Effector memory CD4-positive, alpha-beta T cell (primary cell): Measurements from ENCODE around the gene PRDM4.

Experiments
- DNase-seq, 3 donors: peaks; one replicate each; pipeline ENCODE4 v3.0.0-alpha.2; 2020
- H3K27ac ChIP-seq: 2 replicates; pipeline ENCODE4 v1.7.0; 2013; ENCODE audit warnings: mild to moderate bottlenecking, low read length, moderate library complexity; ENCODE audit not compliant: insufficient read depth, poor library complexity, severe bottlenecking
- H3K27me3 ChIP-seq: replicated peaks from 2 replicates; pipeline ENCODE4 v1.7.0; 2013; ENCODE audit warnings: mild to moderate bottlenecking, low read length; ENCODE audit not compliant: insufficient read depth, control insufficient read depth, poor library complexity, severe bottlenecking
- H3K36me3 ChIP-seq: 2 replicates; pipeline ENCODE4 v1.7.0; 2013; ENCODE audit warnings: mild to moderate bottlenecking, low read length, moderate library complexity; ENCODE audit not compliant: control insufficient read depth, insufficient read depth
- H3K4me1 ChIP-seq: 2 replicates; pipeline ENCODE4 v1.7.0; 2013; ENCODE audit warnings: low read length, mild to moderate bottlenecking; ENCODE audit not compliant: control insufficient read depth, insufficient read depth, poor library complexity, severe bottlenecking
- H3K4me3 ChIP-seq: 2 replicates; pipeline ENCODE4 v1.7.0; 2013; ENCODE audit warnings: low read length, low read depth, mild to moderate bottlenecking; ENCODE audit not compliant: insufficient read depth, poor library complexity, severe bottlenecking
- H3K9me3 ChIP-seq: 2 replicates; pipeline ENCODE4 v1.7.0; 2013; ENCODE audit warnings: mild to moderate bottlenecking, low read length, moderate library complexity; ENCODE audit not compliant: control insufficient read depth

Gene PRDM4

DNA sequence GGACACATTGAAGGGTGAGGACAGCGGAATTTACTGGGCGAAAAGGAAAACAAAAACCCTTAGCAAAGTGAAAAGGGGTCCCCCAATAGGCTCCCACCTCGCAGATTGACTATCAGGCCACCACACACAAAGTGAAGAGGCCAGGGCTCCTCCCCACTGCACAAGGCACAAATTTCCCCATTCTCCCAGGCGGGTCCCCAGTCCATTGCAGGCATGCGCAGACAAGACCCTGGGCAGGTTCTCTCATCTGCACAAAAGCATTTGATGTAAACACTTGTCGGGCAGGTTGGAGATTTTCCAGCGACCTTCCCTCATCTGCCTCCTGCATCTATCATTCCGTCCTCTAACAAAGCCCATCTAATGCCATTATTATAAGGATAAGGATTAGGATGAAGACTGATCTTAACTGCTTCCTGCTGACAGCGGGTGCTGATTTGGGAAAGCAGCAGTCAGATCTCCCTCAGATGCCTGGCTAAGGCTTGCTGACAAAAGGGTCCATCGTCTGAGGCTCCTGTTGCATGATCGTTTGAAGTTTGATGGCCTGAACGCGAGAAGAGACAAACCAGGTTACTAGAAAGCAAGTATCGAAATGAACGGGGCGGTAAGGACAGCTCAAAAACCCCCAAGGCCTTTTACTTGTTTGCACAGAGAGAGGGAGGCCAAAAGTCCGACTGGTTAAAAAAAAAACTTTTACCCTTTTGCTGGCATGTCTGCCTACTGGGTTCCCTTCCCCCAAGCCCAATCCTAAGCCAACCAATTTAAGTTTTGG is 27.9 kb upstream of the PRDM4 start:
- Histone ChIP-seq H3K36me3 (no peaks in the 10 kb centered on the region), H3K4me1 (no peaks in the 10 kb centered on the region), H3K4me3 (no peak overlapping the region), H3K27ac (no peak overlapping the region), H3K9me3 (no peaks in the 10 kb centered on the region), H3K27me3 (no peaks in the 10 kb centered on the region)
- no peak for DNase-seq

- no peaks in the 10 kb centered on the region for H3K27me3 ChIP-seq
- no peaks in the 10 kb centered on the region for H3K4me1 ChIP-seq
- H3K9me3 ChIP-seq: no peaks in the 10 kb centered on the region
- no peak overlapping the region for H3K4me3 ChIP-seq
- H3K27ac ChIP-seq: no peak overlapping the region
- no peak for DNase-seq
- no peaks in the 10 kb centered on the region for H3K36me3 ChIP-seq
Observed at GRCh38 chr12:107788281-107788680, 27.3 kb upstream of the PRDM4 start.

- no peaks in the 10 kb centered on the region for H3K27me3 ChIP-seq
- H3K27ac ChIP-seq: no peak overlapping the region
- no peaks in the 10 kb centered on the region for H3K4me1 ChIP-seq
- H3K4me3 ChIP-seq: no peak overlapping the region
- DNase-seq: no peak
- H3K36me3 ChIP-seq: no peaks in the 10 kb centered on the region
- H3K9me3 ChIP-seq: no peaks in the 10 kb centered on the region
Observed at GRCh38 chr12:107783406-107784376, 22.8 kb upstream of the PRDM4 start.

GRCh38 chr12:107782067-107782466 is 21.1 kb upstream of the PRDM4 start:
- H3K4me1 ChIP-seq: no peaks in the 10 kb centered on the region
- H3K27ac ChIP-seq: no peak overlapping the region
- H3K27me3 ChIP-seq: no peaks in the 10 kb centered on the region
- no peaks in the 10 kb centered on the region for H3K36me3 ChIP-seq
- no peak for DNase-seq
- no peak overlapping the region for H3K4me3 ChIP-seq
- no peaks in the 10 kb centered on the region for H3K9me3 ChIP-seq

DNA sequence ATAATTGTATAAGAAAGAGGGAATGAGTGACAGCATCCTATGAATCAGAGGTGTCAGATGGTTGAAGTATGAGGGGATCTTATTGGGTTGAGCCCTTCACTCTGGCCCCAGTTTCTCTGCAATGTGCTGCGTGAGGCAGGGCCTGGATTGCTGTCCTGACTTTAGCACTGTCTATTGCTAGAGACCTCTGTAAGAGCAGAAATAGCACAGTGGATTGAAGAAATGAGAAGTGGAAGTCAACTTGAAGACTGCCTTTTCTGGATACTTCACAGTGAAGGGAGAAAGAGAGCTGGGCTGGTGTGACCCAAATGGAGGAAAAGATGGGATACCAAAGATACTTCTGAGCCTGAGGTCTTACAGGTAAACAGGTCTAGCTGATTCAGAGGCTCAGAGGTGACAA is 19.4 kb upstream of the PRDM4 start:
- DNase-seq: no peak
- Histone ChIP-seq H3K4me1 (peaks cover 3% of the 10 kb centered on the region), H3K4me3 (no peak overlapping the region), H3K27me3 (no peaks in the 10 kb centered on the region), H3K9me3 (no peaks in the 10 kb centered on the region), H3K36me3 (no peaks in the 10 kb centered on the region), H3K27ac (no peak overlapping the region)

- no peak overlapping the region for H3K4me3 ChIP-seq
- peaks cover 12% of the 10 kb centered on the region for H3K4me1 ChIP-seq
- no peaks in the 10 kb centered on the region for H3K9me3 ChIP-seq
- no peak for DNase-seq
- H3K36me3 ChIP-seq: no peaks in the 10 kb centered on the region
- no peak overlapping the region for H3K27ac ChIP-seq
- no peaks in the 10 kb centered on the region for H3K27me3 ChIP-seq
Observed at GRCh38 chr12:107779077-107779831, 18.3 kb upstream of the PRDM4 start.

DNA sequence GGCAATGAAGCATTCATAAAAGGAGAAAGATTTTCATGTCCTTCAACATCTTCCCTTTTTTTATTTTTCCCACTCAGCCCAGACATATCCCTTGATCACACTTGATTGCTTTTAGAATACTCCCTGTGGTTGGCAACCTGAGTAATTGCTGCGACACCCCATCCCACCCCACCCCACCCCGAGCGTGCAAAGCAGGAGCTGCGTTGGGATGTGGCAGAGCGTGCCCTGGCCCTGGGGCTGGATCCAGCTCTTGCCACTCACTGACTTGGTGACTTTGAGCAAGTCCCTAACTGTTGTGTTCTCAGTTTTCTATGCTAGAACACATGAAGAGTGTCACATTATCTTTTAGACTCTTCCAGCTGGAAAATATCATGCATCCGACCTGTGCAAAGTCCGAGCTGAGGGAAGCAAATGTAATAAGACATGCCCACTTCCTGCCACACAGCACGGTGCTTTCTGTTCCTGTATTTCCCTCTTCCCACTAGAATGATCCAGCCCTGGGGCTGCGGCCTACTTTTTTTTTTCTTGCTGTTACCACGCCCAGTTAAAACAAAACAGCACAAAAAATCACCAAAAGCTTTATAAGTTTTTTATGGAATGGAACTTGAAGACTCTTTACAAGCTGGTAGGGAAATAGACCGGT is 17.6 kb upstream of the PRDM4 start:
- Histone ChIP-seq H3K27me3 (no peaks in the 10 kb centered on the region), H3K36me3 (no peaks in the 10 kb centered on the region), H3K27ac (no peak overlapping the region), H3K4me3 (no peak overlapping the region), H3K9me3 (no peaks in the 10 kb centered on the region), H3K4me1 (peaks cover 12% of the 10 kb centered on the region)
- DNase-seq: no peak

GRCh38 chr12:107776171-107776570 is 15.2 kb upstream of the PRDM4 start:
- peaks cover 12% of the 10 kb centered on the region for H3K4me1 ChIP-seq
- no peak overlapping the region for H3K4me3 ChIP-seq
- H3K9me3 ChIP-seq: no peaks in the 10 kb centered on the region
- DNase-seq: no peak
- H3K27me3 ChIP-seq: no peaks in the 10 kb centered on the region
- no peaks in the 10 kb centered on the region for H3K36me3 ChIP-seq
- no peak overlapping the region for H3K27ac ChIP-seq

- no peak for DNase-seq
- Histone ChIP-seq H3K9me3 (no peaks in the 10 kb centered on the region), H3K27ac (no peak overlapping the region), H3K27me3 (no peaks in the 10 kb centered on the region), H3K4me3 (no peak overlapping the region), H3K36me3 (no peaks in the 10 kb centered on the region), H3K4me1 (peaks cover 12% of the 10 kb centered on the region)
Observed at GRCh38 chr12:107775093-107775721, 14.3 kb upstream of the PRDM4 start.
